T47D (cell line): Measurements from ENCODE around the gene PAMR1.
"Not testable (repeated sequence)": the region's sequence is repeated elsewhere in the genome, so short reads cannot be mapped to it uniquely, and the experiment has no call there.

Source experiments
- DNase-seq, 2 experiments: peaks; one replicate each; pipeline versions ENCODE4 v3.0.0 to v3.0.0-alpha.2; 2011 to 2012; ENCODE audit warnings: low read depth in 1 of 2, low spot score in 1 of 2
- JUND ChIP-seq: IDR thresholded peaks from 2 replicates; pipeline ENCODE4 v1.6.1; 2012; ENCODE audit warnings: low read depth
- in situ Hi-C: cut with HindIII; loops from 2 replicates; pipeline ENCODE4 v1.10.0; 2016; ENCODE audit warnings: low sequenced_read_pairs, low pct_unique_long_range_greater_than_20kb

PAMR1 gene

GRCh38 chr11:35553021-35553420 lies 27.6 kb upstream of the PAMR1 start:
- no peak for TF ChIP-seq JUND
- DNase-seq: no peak
- in situ Hi-C loops: no loop called here

GRCh38 chr11:35552616-35553015 lies 27.2 kb upstream of the PAMR1 start:
- no peak for TF ChIP-seq JUND
- in situ Hi-C loops: no loop called here
- DNase-seq: no peak

- in situ Hi-C loops: no loop called here
- no peak for TF ChIP-seq JUND
- DNase-seq: no peak
Observed at GRCh38 chr11:35550374-35551036, 25.1 kb upstream of the PAMR1 start.

- in situ Hi-C loops: no loop called here
- peak in 1 of 2 experiments; percentile 71 for DNase-seq
- no peak for TF ChIP-seq JUND
Observed at GRCh38 chr11:35549787-35550186, 24.4 kb upstream of the PAMR1 start.

GRCh38 chr11:35548925-35549561 lies 23.6 kb upstream of the PAMR1 start:
- in situ Hi-C loops: no loop called here
- TF ChIP-seq JUND: no peak
- no peak for DNase-seq

DNA sequence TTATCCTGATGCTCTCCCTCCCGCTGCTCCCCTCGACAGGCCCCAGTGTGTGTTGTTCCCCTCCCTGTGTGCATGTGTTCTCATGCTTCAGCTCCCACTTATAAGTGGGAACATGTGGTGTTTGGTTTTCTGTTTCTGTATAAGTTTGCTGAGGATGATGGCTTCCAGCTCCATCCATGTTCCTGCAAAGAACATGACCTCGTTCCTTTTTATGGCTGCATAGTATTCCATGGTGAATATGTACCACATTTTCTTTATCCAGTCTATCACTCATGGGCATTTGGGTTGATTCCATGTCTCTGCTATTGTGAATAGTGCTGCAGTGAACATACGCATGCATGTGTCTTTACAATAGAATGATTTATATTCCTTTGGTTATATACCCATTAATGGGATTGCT lies 22.6 kb upstream of the PAMR1 start:
- DNase-seq, in situ Hi-C loops: not testable (repeated sequence)

DNA sequence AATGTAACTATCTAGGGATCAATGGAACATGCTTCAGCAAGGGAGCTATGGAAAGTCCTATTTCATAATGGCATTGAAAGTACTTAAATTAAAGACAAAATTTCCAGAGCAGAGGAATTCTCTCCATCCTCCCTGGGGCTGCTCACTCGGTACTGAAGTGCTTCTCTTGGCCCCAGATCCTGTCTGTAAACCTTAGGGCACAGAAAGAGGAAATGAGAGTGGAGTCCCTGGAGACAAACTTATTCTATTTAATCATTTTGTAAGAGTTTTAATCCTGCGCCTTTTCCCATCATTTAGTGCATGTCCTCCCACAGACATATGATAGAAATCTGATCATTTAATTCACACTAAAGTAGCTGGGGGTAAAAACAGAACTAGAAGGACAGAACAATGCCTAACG lies 20.9 kb upstream of the PAMR1 start:
- in situ Hi-C loops: no loop called here
- TF ChIP-seq JUND: no peak
- no peak for DNase-seq

DNA sequence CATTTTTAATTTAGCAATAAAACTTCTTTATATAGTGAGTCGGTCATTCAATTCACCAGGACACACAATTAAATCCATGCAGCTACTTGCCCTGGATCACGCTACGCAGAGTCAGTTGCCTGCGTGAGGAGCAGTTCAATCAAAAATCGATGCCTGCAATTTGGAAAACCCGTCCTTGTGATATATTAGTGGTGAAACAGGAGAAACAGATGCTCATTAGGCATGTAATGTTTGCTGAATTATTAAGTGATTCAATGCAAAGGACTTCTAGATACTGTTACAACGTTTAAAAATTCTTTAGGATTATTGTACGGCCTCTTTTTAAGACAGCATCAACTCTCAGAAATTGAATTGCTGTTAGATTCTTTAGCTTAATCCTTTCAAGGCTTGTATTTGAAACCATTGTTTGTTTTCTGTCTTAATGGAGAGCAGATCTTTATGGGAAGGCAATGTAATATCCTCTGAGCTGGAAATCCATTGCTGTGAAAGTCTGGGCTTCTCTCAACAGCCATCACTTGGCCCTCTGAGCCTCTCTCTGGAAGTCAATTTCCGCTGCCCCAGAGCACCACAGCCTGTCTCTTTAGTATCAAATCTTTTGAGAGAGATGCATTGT lies 20.1 kb upstream of the PAMR1 start:
- peak; percentile 31 to 74 for DNase-seq
- TF ChIP-seq JUND: peak; percentile 55
- in situ Hi-C loops: no loop called here

DNA sequence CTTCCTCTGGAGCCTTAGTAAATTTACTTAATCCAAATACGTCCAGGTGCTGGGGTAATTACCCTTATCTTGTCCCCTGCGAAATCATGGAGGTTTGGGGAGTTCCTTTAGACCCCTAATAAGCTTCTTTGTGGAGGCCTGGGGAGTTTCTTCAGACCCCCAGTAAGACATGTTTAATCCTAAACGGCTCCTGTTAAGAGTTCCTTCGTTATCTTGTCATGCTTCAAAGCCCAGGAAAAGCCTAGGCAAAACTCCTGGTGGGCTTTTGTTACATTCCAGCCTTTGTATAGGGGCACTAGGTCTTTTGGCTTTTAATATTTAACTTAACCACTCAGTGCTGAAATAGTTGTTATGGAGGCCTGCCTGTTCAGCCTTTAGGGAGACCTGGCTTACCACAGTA lies 18.1 kb upstream of the PAMR1 start:
- TF ChIP-seq JUND: no peak
- in situ Hi-C loops: no loop called here
- DNase-seq: no peak

DNA sequence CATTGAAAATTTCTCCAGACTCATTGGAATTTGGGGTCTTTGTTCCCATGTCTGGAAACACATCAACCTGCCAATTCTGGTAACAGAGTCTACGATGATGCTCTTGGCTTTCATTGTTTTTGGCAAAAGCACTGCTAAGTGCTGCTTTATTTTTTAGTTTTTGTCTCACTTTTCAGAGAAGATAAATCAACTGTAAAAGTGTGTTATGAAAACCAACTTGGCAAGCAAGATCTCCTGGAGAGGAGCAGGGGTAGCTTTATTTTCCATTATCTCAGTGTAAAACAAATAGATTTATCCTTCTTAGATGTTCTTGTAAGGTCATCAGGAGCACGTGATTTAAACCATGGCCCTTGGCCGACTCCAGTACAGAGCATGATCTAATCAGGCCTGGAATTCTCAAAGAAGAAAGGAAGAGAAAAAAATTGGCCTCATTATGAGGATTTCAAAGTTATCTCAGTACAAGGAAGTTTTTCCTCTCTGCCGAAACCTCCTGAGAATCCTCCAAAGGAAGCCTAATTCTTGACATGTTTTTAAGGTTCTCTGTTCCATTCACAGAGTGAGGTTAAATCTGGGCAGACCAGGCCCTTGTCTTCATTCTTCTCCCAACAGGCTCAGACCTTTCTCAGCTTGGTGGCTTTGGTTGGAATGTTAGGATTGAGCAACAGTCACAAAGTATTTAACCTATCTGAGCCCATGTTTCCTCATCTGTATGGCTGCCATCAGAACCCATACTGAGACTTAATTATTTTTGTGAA lies 16.4 kb upstream of the PAMR1 start:
- no peak for TF ChIP-seq JUND
- no peak for DNase-seq
- in situ Hi-C loops: no loop called here

- in situ Hi-C loops: no loop called here
- DNase-seq: no peak
- no peak for TF ChIP-seq JUND
Observed at GRCh38 chr11:35540526-35540925, 15.1 kb upstream of the PAMR1 start.

DNA sequence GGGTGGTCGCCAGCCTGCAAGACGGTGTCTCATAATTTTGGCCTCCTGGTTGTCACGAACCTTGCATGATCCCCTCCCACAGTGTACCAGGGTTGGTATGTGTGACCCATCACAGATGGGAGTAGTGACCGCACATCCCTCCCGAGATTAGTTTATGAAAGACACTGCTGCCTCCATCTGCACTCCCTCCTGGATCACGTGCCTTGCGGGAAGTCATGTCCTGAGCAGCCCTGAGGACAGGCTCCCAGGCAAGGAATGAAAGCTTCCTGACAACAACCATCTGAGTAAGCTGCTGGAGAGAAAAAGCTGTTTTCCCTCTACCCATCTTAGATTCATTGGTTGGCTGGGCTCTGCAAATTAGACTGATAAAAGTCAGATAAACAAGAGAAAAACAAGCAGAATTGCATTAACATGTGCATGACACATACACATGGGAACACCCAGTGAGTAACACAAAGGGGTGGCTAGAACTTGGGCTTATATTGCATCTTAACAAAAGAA lies 14.4 kb upstream of the PAMR1 start:
- TF ChIP-seq JUND: no peak
- in situ Hi-C loops: no loop called here
- DNase-seq: no peak

DNA sequence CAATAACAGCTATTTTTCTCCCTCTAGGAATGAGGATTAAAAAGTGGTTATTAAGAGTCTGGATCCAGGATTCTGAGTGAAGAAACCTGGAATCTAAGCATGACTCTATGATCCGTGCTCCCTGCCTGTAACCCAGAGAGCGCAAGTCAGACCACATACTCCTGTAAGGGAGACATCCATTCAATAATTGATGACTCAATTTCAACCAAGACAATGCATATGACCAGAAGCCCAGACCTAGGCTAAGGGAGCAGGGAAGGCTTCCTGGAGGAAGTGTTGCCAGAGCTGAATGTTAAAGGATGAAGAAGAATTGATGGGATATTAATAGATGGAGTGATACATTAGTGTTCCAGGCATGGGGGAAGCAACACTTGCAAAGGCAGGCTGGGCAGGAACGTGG lies 13.8 kb upstream of the PAMR1 start:
- in situ Hi-C loops: no loop called here

More for the DNA sequence above, 13.8 kb upstream of the PAMR1 start:
- DNase-seq: no peak
- TF ChIP-seq JUND: no peak
